GM20431 (cell line): Measurements from ENCODE around the gene MT1HL1.

Experiments
- in situ Hi-C: fragments of 300-500 bp; cut with MseI, MboI; formaldehyde crosslinking; loops from one replicate; pipeline ENCODE4 v1.15.0; 2020; ENCODE audit warnings: low sequenced_read_pairs; ENCODE audit not compliant: unreplicated experiment

MT1HL1 gene

GRCh38 chr1:237025358-237026074 lies 21.3 kb upstream of the MT1HL1 start:
- in situ Hi-C loops, result no loop called here

- in situ Hi-C loops, result no loop called here
Measured at GRCh38 chr1:237018896-237019295, 14.7 kb upstream of the MT1HL1 start.

- in situ Hi-C loops, result no loop called here
Measured at GRCh38 chr1:237016626-237017025, 12.4 kb upstream of the MT1HL1 start.

- in situ Hi-C loops, result no loop called here
Measured at GRCh38 chr1:237013608-237014007, 9.4 kb upstream of the MT1HL1 start.

GRCh38 chr1:237012788-237013383 lies 8.6 kb upstream of the MT1HL1 start:
- in situ Hi-C loops, result no loop called here

GRCh38 chr1:237012361-237012760 lies 8.1 kb upstream of the MT1HL1 start:
- in situ Hi-C loops, result no loop called here

GRCh38 chr1:237011432-237011831 lies 7.2 kb upstream of the MT1HL1 start:
- in situ Hi-C loops, result no loop called here

GRCh38 chr1:237009611-237010010 lies 5.4 kb upstream of the MT1HL1 start:
- in situ Hi-C loops, result no loop called here

GRCh38 chr1:237007147-237007881 lies 3.1 kb upstream of the MT1HL1 start:
- in situ Hi-C loops, result no loop called here

- in situ Hi-C loops, result no loop called here
Measured at GRCh38 chr1:237005674-237006073, 1.4 kb upstream of the MT1HL1 start.

- in situ Hi-C loops, result no loop called here
Measured at GRCh38 chr1:237003516-237003915, 725 bp downstream of the MT1HL1 start.

- in situ Hi-C loops, result no loop called here
Measured at GRCh38 chr1:237000191-237000590, 4.0 kb downstream of the MT1HL1 start.

GRCh38 chr1:236998546-236998945 lies 5.7 kb downstream of the MT1HL1 start:
- in situ Hi-C loops, result no loop called here

GRCh38 chr1:236997882-236998281 lies 6.4 kb downstream of the MT1HL1 start:
- in situ Hi-C loops, result no loop called here

- in situ Hi-C loops, result no loop called here
Measured at GRCh38 chr1:236997361-236997760, 6.9 kb downstream of the MT1HL1 start.

- in situ Hi-C loops, result no loop called here
Measured at GRCh38 chr1:236994450-236994849, 9.8 kb downstream of the MT1HL1 start.

GRCh38 chr1:236992449-236992848 lies 11.8 kb downstream of the MT1HL1 start:
- in situ Hi-C loops, result no loop called here

GRCh38 chr1:236990052-236990445 lies 14.2 kb downstream of the MT1HL1 start:
- in situ Hi-C loops, result no loop called here

GRCh38 chr1:236989290-236990051 lies 14.8 kb downstream of the MT1HL1 start:
- in situ Hi-C loops, result no loop called here

- in situ Hi-C loops, result no loop called here
Measured at GRCh38 chr1:236983818-236984217, 20.4 kb downstream of the MT1HL1 start.

GRCh38 chr1:236982380-236982779 lies 21.9 kb downstream of the MT1HL1 start:
- in situ Hi-C loops, result no loop called here
